H1 (cell line): ENCODE results near the gene FGF14. TPM values are rescaled to one million over a fixed set of nuclear protein-coding genes. Genes with fewer than 3 reads are reported as not detected.
A peak's percentile ranks its signal among the peaks of the same experiment; 100 is the strongest.

Experiments used
- CBX5 ChIP-seq: fragments of 300-800, 300-1000 bp; sonication (generic); IDR thresholded peaks from 2 replicates; pipeline ENCODE4 v1.7.1; 2016; ENCODE audit warnings: antibody characterized with exemption, low read length, low read depth
- GABPA ChIP-seq: IDR thresholded peaks from 2 replicates; pipeline ENCODE4 v1.6.1; 2011; ENCODE audit warnings: mild to moderate bottlenecking, low read length, moderate library complexity, borderline replicate concordance; ENCODE audit not compliant: insufficient read depth
- JUN ChIP-seq: IDR thresholded peaks from 2 replicates; pipeline ENCODE4 v1.6.1; 2011; ENCODE audit warnings: low read depth, mild to moderate bottlenecking, improper control_type of control experiment, low read length
- JUND ChIP-seq: IDR thresholded peaks from 2 replicates; pipeline ENCODE4 v1.6.1; 2011; ENCODE audit warnings: mild to moderate bottlenecking, improper control_type of control experiment, low read length
- KDM4A ChIP-seq: IDR thresholded peaks from one replicate; pipeline ENCODE4 v1.7.1; 2012; ENCODE audit warnings: low read depth, mild to moderate bottlenecking, moderate library complexity, low read length, inconsistent platforms; ENCODE audit not compliant: severe bottlenecking
- KDM5A ChIP-seq: fragments of 200-600 bp; IDR thresholded peaks from 2 replicates; pipeline ENCODE4 v1.7.1; 2012; ENCODE audit warnings: mild to moderate bottlenecking, low read length, inconsistent platforms, mixed read lengths
- MAX ChIP-seq: IDR thresholded peaks from 2 replicates; pipeline ENCODE4 v1.6.1; 2012; ENCODE audit warnings: inconsistent platforms
- NANOG ChIP-seq: IDR thresholded peaks from 2 replicates; pipeline ENCODE4 v1.6.1; 2011; ENCODE audit warnings: low read length, low read depth, mild to moderate bottlenecking, inconsistent platforms; ENCODE audit not compliant: insufficient read depth, poor library complexity, severe bottlenecking
- POLR2A ChIP-seq, 2 experiments: IDR thresholded peaks; 1 replicate in 1 of 2; 2 replicates in 1 of 2; pipeline ENCODE4 v1.6.1; 2011; ENCODE audit warnings: low read depth in 2 of 2, low read length in 2 of 2, mild to moderate bottlenecking in 2 of 2; ENCODE audit errors: control extremely low read depth in 1 of 2
- RAD21 ChIP-seq, 2 experiments: IDR thresholded peaks in 1 of 2; conservative IDR thresholded peaks in 1 of 2; 2 replicates each; pipeline ENCODE4 v1.6.1; 2011; ENCODE audit warnings: low read depth in 2 of 2, low read length in 2 of 2, improper control_type of control experiment in 1 of 2, inconsistent platforms in 1 of 2, mild to moderate bottlenecking in 1 of 2, moderate library complexity in 1 of 2
- RXRA ChIP-seq: IDR thresholded peaks from 2 replicates; pipeline ENCODE4 v1.6.1; 2011; ENCODE audit warnings: low read depth, mild to moderate bottlenecking, low read length, moderate library complexity; ENCODE audit not compliant: insufficient read depth
- SAP30 ChIP-seq: fragments of 300-600 bp; sonication (generic); IDR thresholded peaks from 2 replicates; pipeline ENCODE4 v1.7.1; 2012; ENCODE audit warnings: low read length, moderate library complexity, mild to moderate bottlenecking, inconsistent platforms; ENCODE audit not compliant: insufficient read depth, insufficient replicate concordance
- SP2 ChIP-seq: IDR thresholded peaks from 2 replicates; pipeline ENCODE4 v1.6.1; 2012; ENCODE audit warnings: mild to moderate bottlenecking, low read length, inconsistent platforms
- SP4 ChIP-seq: IDR thresholded peaks from 2 replicates; pipeline ENCODE4 v1.6.1; 2012; ENCODE audit warnings: low read length, inconsistent platforms
- SRF ChIP-seq: IDR thresholded peaks from 2 replicates; pipeline ENCODE4 v1.6.1; 2011; ENCODE audit warnings: mild to moderate bottlenecking, low read depth, low read length, moderate library complexity
- TAF7 ChIP-seq: optimal IDR thresholded peaks from 2 replicates; pipeline ENCODE3; 2011; ENCODE audit warnings: low read depth, mild to moderate bottlenecking, inconsistent platforms, low read length, moderate library complexity, borderline replicate concordance
- YY1 ChIP-seq: IDR thresholded peaks from 2 replicates; pipeline ENCODE4 v1.6.1; 2011; ENCODE audit warnings: low read depth, mild to moderate bottlenecking, low read length
- polyA plus RNA-seq, 7 experiments: library from polyadenylated mRNA; depleted of rRNA in 3 of 7; stranded (reverse) in 5 of 7; unstranded in 2 of 7; fragments of >200 nt in 5 of 7; fragments of 200-250 nt in 2 of 7; gene quantifications; 1 replicate in 5 of 7; 2 replicates in 1 of 7; 4 replicates in 1 of 7; pipeline versions ENCODE4 v1.2.1 to v1.2.3, GENCODE V29; 2011 to 2013; ENCODE audit warnings: missing spikeins in 2 of 7, mixed read lengths in 2 of 7
- total RNA-seq: library from RNA; stranded (reverse); fragmentation: NEBNext Ultra II Directional; extraction: Animal tissue kit (Norgen Biotek cat#: 25700); gene quantifications from 2 replicates; pipeline ENCODE4 v1.2.1, GENCODE V29; 2021
- TF ChIP-seq, protein P1 (sequence below), 3 experiments: IDR thresholded peaks; 1 replicate in 2 of 3; 2 replicates in 1 of 3; pipeline versions ENCODE4 v1.5.1 to v1.6.1; 2011; ENCODE audit warnings: low read length in 3 of 3, mild to moderate bottlenecking in 3 of 3, inconsistent platforms in 2 of 3, low read depth in 1 of 3, moderate library complexity in 1 of 3; ENCODE audit not compliant: insufficient read depth in 1 of 3; ENCODE audit errors: control extremely low read depth in 1 of 3
- TF ChIP-seq, protein P2 (sequence below): IDR thresholded peaks from 2 replicates; pipeline ENCODE4 v1.6.1; 2012; ENCODE audit warnings: inconsistent platforms

FGF14 gene
- total and polyA plus RNA-seq, 2 of the 8 experiments (the other 6 are each of a cell fraction or from before 2014, with no cell fraction given) = 0.05 to 0.58 TPM

DNA sequence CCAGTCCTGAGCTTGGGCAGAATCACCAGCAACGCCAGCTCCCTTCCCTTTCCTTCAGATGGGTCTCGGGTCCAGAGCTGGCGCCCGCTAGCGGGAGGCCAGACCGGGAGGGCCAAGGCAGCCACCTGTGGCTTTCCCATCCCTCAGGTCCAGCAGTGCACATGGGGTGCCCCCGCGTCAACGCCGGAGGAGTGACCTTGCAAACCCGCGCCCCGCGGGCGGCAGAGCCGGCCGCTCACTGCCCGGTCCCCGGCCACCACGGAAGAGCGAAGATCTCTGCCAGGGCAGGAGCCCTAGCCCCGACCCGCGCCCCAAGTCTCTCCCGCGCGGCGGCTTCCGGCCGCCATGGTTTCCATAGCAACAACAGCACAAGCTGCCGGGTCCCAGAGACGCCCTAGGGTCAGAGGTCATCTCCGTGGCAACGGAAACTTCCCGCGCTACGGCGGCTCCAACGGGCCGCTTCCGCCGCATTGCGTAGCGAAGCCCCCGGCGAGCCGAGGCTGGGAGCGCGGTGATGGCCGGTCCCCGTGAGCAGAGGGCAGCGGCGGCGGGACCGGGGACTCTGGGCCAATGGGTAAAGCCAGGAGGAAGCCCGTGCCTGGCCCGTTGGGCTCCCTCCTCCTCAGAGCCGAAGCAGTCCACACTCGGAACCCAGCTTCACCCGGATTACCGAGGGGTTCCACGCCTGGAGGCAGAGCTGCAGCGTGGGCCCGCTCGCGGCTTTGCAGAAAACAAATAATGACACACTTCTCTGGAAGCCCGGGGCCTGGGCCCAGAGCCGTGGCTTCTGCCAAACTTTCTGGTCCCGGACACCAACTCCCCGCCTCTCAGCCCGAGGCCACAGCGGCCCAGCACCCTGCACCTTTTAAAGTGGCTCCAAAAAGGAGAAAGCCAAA is 7.4 kb downstream of the FGF14 start (continued):
- TF ChIP-seq SAP30 (peak; percentile 29), NANOG (no peak), JUN (no peak), KDM5A (0 out of 2 replicates have a peak, but pooled peaks have one; percentile 16), MAX (peak; percentile 87), YY1 (peak; percentile 95), RAD21 (IDR thresholded peaks at IDR 0.05 in 1 of 2, conservative IDR thresholded peaks at IDR 0.05 in 1 of 2; ENCODE audit: low read depth in 2 of 2, low read length in 2 of 2) (peak; percentile 39 to 40), CBX5 (no peak), POLR2A (IDR thresholded peaks at IDR 0.05; ENCODE audit: control extremely low read depth in 1 of 2, low read depth in 2 of 2, low read length in 2 of 2) (peak; percentile 80 to 90), SRF (peak; percentile 36; the same call in 1 of the 2 replicates), RXRA (no peak), KDM4A (peak; percentile 94), SP2 (no peak), JUND (no peak), SP4 (peak; percentile 29; the same call in 1 of the 2 replicates), GABPA (no peak), TAF7 (peak; percentile 48)
- TF ChIP-seq, protein P1, sequence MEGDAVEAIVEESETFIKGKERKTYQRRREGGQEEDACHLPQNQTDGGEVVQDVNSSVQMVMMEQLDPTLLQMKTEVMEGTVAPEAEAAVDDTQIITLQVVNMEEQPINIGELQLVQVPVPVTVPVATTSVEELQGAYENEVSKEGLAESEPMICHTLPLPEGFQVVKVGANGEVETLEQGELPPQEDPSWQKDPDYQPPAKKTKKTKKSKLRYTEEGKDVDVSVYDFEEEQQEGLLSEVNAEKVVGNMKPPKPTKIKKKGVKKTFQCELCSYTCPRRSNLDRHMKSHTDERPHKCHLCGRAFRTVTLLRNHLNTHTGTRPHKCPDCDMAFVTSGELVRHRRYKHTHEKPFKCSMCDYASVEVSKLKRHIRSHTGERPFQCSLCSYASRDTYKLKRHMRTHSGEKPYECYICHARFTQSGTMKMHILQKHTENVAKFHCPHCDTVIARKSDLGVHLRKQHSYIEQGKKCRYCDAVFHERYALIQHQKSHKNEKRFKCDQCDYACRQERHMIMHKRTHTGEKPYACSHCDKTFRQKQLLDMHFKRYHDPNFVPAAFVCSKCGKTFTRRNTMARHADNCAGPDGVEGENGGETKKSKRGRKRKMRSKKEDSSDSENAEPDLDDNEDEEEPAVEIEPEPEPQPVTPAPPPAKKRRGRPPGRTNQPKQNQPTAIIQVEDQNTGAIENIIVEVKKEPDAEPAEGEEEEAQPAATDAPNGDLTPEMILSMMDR (IDR thresholded peaks at IDR 0.05; ENCODE audit: control extremely low read depth in 1 of 3, insufficient read depth in 1 of 3, low read depth in 1 of 3, low read length in 3 of 3) = peak in 2 of 3 experiments; percentile 44 to 47; a peak in 3 of 4 replicates
- TF ChIP-seq, protein P2, sequence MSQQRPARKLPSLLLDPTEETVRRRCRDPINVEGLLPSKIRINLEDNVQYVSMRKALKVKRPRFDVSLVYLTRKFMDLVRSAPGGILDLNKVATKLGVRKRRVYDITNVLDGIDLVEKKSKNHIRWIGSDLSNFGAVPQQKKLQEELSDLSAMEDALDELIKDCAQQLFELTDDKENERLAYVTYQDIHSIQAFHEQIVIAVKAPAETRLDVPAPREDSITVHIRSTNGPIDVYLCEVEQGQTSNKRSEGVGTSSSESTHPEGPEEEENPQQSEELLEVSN = peak; percentile 92
